Endothelial cell of umbilical vein (primary cell): ENCODE data around the gene OR8B12. TPM values are rescaled to one million over a fixed set of nuclear protein-coding genes. Genes with fewer than 3 reads are reported as not detected.

Experiments
- BruUV-seq: library from RNA; stranded (reverse); fragments of 400-500 nt; replicated peaks from 2 replicates; lab custom pipeline; 2021; lab: Mats Ljungman, UMichigan
- CTCF ChIA-PET: fragments of 300-600, 350-600 bp; sonication (Branson Sonifier 250); formaldehyde crosslinking; loops from one replicate; lab custom pipeline; 2021; ENCODE audit warnings: antibody characterized with exemption, inconsistent platforms; lab: Charles Lee
- POLR2A ChIA-PET: fragments of 300-600, 350-600 bp; sonication (Branson Sonifier 250); formaldehyde crosslinking; loops from one replicate; lab custom pipeline; 2021; ENCODE audit warnings: antibody characterized with exemption, inconsistent platforms; lab: Charles Lee
- DNase-seq: peaks from one replicate; pipeline ENCODE4 v3.0.0-alpha.2; 2011; ENCODE audit warnings: low read depth, low spot score
- FAIRE-seq: peaks from 2 replicates; lab custom pipeline; 2011; peaks lifted over from hg19 to GRCh38; lab: Jason Lieb, UNC
- H2AFZ ChIP-seq: 2 replicates; pipeline ENCODE4 v1.6.0; 2012; ENCODE audit warnings: low read depth, low read length, control low read depth, inconsistent platforms
- H3K27ac ChIP-seq: 2 replicates; pipeline ENCODE4 v1.5.1; 2011; ENCODE audit warnings: low read depth, mild to moderate bottlenecking, control low read depth, low read length, moderate library complexity; ENCODE audit not compliant: insufficient read depth
- H3K27me3 ChIP-seq, 2 experiments: 2 replicates each; pipeline versions ENCODE4 v1.6.0 to v1.6.1; 2011; ENCODE audit warnings: low read length in 2 of 2, mixed read lengths in 1 of 2; ENCODE audit not compliant: control insufficient read depth in 2 of 2, insufficient read depth in 2 of 2
- H3K36me3 ChIP-seq, 2 experiments: 2 replicates in 1 of 2; 3 replicates in 1 of 2; pipeline ENCODE4 v1.5.1; 2011; ENCODE audit warnings: low read length in 2 of 2, mild to moderate bottlenecking in 1 of 2, moderate library complexity in 1 of 2; ENCODE audit not compliant: control insufficient read depth in 2 of 2, insufficient read depth in 2 of 2; ENCODE audit errors: extremely low read depth in 1 of 2
- H3K4me1 ChIP-seq: 3 replicates; pipeline ENCODE4 v1.5.1; 2011; ENCODE audit warnings: mild to moderate bottlenecking, low read length; ENCODE audit not compliant: control insufficient read depth, insufficient read depth; ENCODE audit errors: extremely low read depth
- H3K4me2 ChIP-seq: 2 replicates; pipeline ENCODE4 v1.6.1; 2011; ENCODE audit warnings: low read length, control low read depth, mixed read lengths; ENCODE audit not compliant: insufficient read depth
- H3K4me3 ChIP-seq, 3 experiments: fragments of 200-600 bp in 1 of 3; sonication (generic), shearing (Covaris generic) in 1 of 3; replicated peaks in 1 of 3; 2 replicates each; pipeline ENCODE4 v1.5.1; 2011 to 2016; ENCODE audit warnings: control low read depth in 3 of 3, low read length in 3 of 3, mild to moderate bottlenecking in 2 of 3, inconsistent platforms in 1 of 3, low read depth in 1 of 3, moderate library complexity in 1 of 3; ENCODE audit not compliant: insufficient read depth in 1 of 3
- H3K79me2 ChIP-seq: 2 replicates; pipeline ENCODE4 v1.6.0; 2012; ENCODE audit warnings: low read length, inconsistent platforms; ENCODE audit not compliant: control insufficient read depth, insufficient read depth
- H3K9ac ChIP-seq: replicated peaks from 2 replicates; pipeline ENCODE3; 2011; ENCODE audit warnings: low read length, control low read depth; ENCODE audit not compliant: insufficient read depth; ENCODE audit errors: extremely low read depth
- H3K9me1 ChIP-seq: replicated peaks from 3 replicates; pipeline ENCODE4 v1.6.0; 2011; ENCODE audit warnings: mild to moderate bottlenecking, low read length; ENCODE audit not compliant: control insufficient read depth, insufficient read depth; ENCODE audit errors: extremely low read depth
- H3K9me3 ChIP-seq: replicated peaks from 2 replicates; pipeline ENCODE4 v1.5.1; 2012; ENCODE audit warnings: low read length, inconsistent platforms; ENCODE audit not compliant: control insufficient read depth, insufficient read depth
- H4K20me1 ChIP-seq: replicated peaks from 2 replicates; pipeline ENCODE3; 2011; ENCODE audit warnings: mild to moderate bottlenecking, low read length; ENCODE audit not compliant: control insufficient read depth, insufficient read depth; ENCODE audit errors: extremely low read depth
- EZH2 ChIP-seq: IDR thresholded peaks from 2 replicates; pipeline ENCODE4 v1.6.1; 2012; ENCODE audit warnings: borderline replicate concordance, low read depth, mild to moderate bottlenecking, moderate library complexity, low read length, inconsistent platforms; ENCODE audit not compliant: severe bottlenecking
- FOS ChIP-seq: IDR thresholded peaks from 2 replicates; pipeline ENCODE4 v1.6.1; 2011; ENCODE audit warnings: mild to moderate bottlenecking, low read length, moderate library complexity, borderline replicate concordance; ENCODE audit not compliant: insufficient read depth
- GATA2 ChIP-seq: IDR thresholded peaks from 2 replicates; pipeline ENCODE4 v1.7.0; 2011; ENCODE audit warnings: low read depth, mild to moderate bottlenecking, moderate library complexity, mixed read lengths, low read length; ENCODE audit not compliant: insufficient read length, insufficient read depth
- JUN ChIP-seq: IDR thresholded peaks from 2 replicates; pipeline ENCODE4 v1.6.1; 2011; ENCODE audit warnings: borderline replicate concordance, low read depth; ENCODE audit not compliant: insufficient read length, insufficient read depth
- MYC ChIP-seq: IDR thresholded peaks from one replicate; pipeline ENCODE4 v1.6.1; 2011; ENCODE audit warnings: mild to moderate bottlenecking, low read depth, low read length
- POLR2A ChIP-seq: IDR thresholded peaks from 2 replicates; pipeline ENCODE4 v1.6.1; 2012; ENCODE audit warnings: low read depth, mild to moderate bottlenecking, control low read depth, low read length
- POLR2AphosphoS5 ChIP-seq: IDR thresholded peaks from 2 replicates; pipeline ENCODE4 v1.6.1; 2012; ENCODE audit warnings: low read depth, mild to moderate bottlenecking, control low read depth, low read length, moderate library complexity; ENCODE audit not compliant: insufficient read depth
- dilution Hi-C: fragments of 300-500 bp; cut with MboI; formaldehyde crosslinking; loops from one replicate; pipeline ENCODE4 v1.15.0; 2019; ENCODE audit warnings: low sequenced_read_pairs; ENCODE audit not compliant: extremely low pct_ligation_motif_present
- intact Hi-C: fragments of 100-400 bp; cut with micrococcal nuclease; formaldehyde crosslinking; loops from one replicate; pipeline ENCODE4 v1.10.0; 2022
- polyA plus RNA-seq, 4 experiments: library from polyadenylated mRNA; depleted of rRNA in 3 of 4; stranded (reverse) in 3 of 4; unstranded in 1 of 4; fragments of >200 nt; gene quantifications; 2 replicates each; pipeline versions ENCODE4 v1.2.1 to v1.2.3, GENCODE V29; 2011 to 2012; ENCODE audit warnings: missing spikeins in 1 of 4
- total RNA-seq: library from RNA; stranded (reverse); gene quantifications from 2 replicates; pipeline ENCODE4 v1.2.3, GENCODE V29; 2021
- TF ChIP-seq, protein P1 (sequence below), 2 donors: IDR thresholded peaks; 1 replicate in 1 of 2; 2 replicates in 1 of 2; pipeline ENCODE4 v1.5.1; 2011; ENCODE audit warnings: low read length in 2 of 2, mild to moderate bottlenecking in 2 of 2, moderate library complexity in 2 of 2, control low read depth in 1 of 2, inconsistent platforms in 1 of 2, low read depth in 1 of 2; ENCODE audit not compliant: insufficient read depth in 1 of 2; ENCODE audit errors: extremely low read depth in 1 of 2
- TF ChIP-seq, protein P2 (sequence below): IDR thresholded peaks from 2 replicates; pipeline ENCODE4 v1.6.1; 2011; ENCODE audit not compliant: insufficient read depth, insufficient read length

Gene OR8B12
- total and polyA plus RNA-seq, 2 donors (not counting 3 experiments of a cell fraction or from before 2014, with no cell fraction given) = not detected

DNA sequence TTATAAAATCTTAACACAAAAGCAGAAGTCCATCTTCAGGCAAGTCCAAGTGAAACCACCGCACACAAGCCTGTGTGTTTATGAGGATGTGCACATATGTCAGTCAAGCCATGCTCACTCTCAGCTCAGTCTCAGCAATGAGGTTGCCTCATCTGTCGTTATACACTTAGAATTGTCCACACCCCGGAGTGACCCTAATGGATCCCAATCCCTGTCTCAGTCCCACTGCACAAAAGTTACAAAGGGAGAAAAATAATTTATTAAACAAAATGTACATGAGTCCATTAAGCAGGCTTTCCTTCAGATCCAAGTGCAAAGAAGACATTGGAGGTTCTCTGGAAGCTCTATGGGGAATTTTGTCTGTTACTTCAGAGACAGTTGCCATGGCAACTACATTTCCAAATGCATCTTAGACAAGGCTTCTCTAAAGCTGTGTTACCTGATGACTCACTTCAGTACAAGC lies 24.4 kb downstream of the OR8B12 start:
- TF ChIP-seq EZH2 = no peak
- TF ChIP-seq GATA2 = no peak
- TF ChIP-seq, protein P1, sequence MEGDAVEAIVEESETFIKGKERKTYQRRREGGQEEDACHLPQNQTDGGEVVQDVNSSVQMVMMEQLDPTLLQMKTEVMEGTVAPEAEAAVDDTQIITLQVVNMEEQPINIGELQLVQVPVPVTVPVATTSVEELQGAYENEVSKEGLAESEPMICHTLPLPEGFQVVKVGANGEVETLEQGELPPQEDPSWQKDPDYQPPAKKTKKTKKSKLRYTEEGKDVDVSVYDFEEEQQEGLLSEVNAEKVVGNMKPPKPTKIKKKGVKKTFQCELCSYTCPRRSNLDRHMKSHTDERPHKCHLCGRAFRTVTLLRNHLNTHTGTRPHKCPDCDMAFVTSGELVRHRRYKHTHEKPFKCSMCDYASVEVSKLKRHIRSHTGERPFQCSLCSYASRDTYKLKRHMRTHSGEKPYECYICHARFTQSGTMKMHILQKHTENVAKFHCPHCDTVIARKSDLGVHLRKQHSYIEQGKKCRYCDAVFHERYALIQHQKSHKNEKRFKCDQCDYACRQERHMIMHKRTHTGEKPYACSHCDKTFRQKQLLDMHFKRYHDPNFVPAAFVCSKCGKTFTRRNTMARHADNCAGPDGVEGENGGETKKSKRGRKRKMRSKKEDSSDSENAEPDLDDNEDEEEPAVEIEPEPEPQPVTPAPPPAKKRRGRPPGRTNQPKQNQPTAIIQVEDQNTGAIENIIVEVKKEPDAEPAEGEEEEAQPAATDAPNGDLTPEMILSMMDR (IDR thresholded peaks at IDR 0.05; ENCODE audit: extremely low read depth in 1 of 2, insufficient read depth in 1 of 2, low read depth in 1 of 2, low read length in 2 of 2) = no peak
- TF ChIP-seq POLR2A = no peak
- TF ChIP-seq, protein P2, sequence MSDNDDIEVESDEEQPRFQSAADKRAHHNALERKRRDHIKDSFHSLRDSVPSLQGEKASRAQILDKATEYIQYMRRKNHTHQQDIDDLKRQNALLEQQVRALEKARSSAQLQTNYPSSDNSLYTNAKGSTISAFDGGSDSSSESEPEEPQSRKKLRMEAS = no peak
- no peak for TF ChIP-seq FOS
- TF ChIP-seq JUN = no peak
- no peak for TF ChIP-seq MYC
- TF ChIP-seq POLR2AphosphoS5 = no peak
- Histone ChIP-seq H3K4me3 (no peak overlapping the region), H2AFZ (no peak overlapping the region), H3K9me3 (no peaks in the 10 kb centered on the region), H3K79me2 (no peaks in the 10 kb centered on the region), H3K4me1 (no peaks in the 10 kb centered on the region), H3K36me3 (no peaks in the 10 kb centered on the region), H3K9me1 (no peaks in the 10 kb centered on the region), H3K9ac (no peak overlapping the region), H4K20me1 (no peaks in the 10 kb centered on the region), H3K4me2 (no peak overlapping the region), H3K27ac (no peak overlapping the region), H3K27me3 (peaks cover 0 to 2% of the 10 kb centered on the region in 2 experiments)
- DNase-seq = no peak
- ChIA-PET CTCF (no interaction called here), POLR2A (no interaction called here)
- BruUV-seq = no TSS peak
- dilution Hi-C loops (no loop called here), intact Hi-C loops (no loop called here)
- FAIRE-seq = no peak
